ENCODE results near the gene HSPA12A.

DNA sequence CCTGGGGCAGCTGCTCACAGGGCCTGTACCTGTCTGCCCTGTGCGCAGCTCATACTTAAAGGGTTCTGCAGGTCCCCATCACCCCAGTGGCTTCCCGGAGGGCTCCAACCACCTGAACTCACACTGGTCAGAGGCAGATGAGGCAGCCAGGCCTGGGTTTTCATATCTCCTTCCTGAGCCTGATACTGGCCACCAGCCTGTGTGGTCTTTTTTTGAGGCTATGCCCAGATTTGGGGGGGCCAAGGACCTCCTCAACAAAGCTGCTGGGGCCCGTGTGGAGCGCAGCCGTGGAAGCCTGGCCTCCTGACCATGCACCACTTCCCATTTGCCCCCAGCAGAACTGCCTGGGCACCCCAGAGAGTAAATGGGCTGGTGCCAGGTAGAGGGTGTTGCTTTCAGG is 95.9 kb downstream of the HSPA12A start:
- TF ChIP-seq, protein P1, sequence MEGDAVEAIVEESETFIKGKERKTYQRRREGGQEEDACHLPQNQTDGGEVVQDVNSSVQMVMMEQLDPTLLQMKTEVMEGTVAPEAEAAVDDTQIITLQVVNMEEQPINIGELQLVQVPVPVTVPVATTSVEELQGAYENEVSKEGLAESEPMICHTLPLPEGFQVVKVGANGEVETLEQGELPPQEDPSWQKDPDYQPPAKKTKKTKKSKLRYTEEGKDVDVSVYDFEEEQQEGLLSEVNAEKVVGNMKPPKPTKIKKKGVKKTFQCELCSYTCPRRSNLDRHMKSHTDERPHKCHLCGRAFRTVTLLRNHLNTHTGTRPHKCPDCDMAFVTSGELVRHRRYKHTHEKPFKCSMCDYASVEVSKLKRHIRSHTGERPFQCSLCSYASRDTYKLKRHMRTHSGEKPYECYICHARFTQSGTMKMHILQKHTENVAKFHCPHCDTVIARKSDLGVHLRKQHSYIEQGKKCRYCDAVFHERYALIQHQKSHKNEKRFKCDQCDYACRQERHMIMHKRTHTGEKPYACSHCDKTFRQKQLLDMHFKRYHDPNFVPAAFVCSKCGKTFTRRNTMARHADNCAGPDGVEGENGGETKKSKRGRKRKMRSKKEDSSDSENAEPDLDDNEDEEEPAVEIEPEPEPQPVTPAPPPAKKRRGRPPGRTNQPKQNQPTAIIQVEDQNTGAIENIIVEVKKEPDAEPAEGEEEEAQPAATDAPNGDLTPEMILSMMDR (IDR thresholded peaks at IDR 0.05): no peak
- TF ChIP-seq POLR2A (IDR thresholded peaks at IDR 0.05) (no peak), EP300 (IDR thresholded peaks at IDR 0.05) (no peak)
